GM19328 (cell line): Measurements from ENCODE around the gene KIAA0930.

Source experiments
- ATAC-seq: cut with Tn5 transposase; IDR thresholded peaks from one replicate; pipeline ENCODE4 v1.9.1; 2021; ENCODE audit warnings: mild to moderate bottlenecking, moderate library complexity; ENCODE audit not compliant: unreplicated experiment

KIAA0930 gene

GRCh38 chr22:45154383-45154782, 86.3 kb downstream of the KIAA0930 start:
- ATAC-seq = no peak

DNA sequence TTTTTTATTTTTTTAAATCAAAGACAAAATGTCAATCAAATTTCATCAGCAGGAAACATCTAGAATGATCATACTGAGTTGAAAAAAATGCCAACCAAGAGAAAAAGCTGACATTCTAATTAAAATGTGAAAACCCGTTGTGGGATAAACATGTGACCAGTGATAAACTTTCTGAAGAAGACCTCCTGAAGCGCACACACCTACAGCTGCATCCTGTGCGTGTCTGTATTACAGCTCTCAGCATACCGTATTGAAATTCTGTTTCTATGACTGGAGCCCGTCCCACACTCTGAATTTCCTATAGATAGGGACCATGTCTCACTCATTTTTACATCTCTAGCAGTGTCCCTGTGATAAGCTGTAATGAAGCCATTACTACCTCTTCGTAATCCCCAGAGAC, 89.2 kb downstream of the KIAA0930 start:
- ATAC-seq = no peak

DNA sequence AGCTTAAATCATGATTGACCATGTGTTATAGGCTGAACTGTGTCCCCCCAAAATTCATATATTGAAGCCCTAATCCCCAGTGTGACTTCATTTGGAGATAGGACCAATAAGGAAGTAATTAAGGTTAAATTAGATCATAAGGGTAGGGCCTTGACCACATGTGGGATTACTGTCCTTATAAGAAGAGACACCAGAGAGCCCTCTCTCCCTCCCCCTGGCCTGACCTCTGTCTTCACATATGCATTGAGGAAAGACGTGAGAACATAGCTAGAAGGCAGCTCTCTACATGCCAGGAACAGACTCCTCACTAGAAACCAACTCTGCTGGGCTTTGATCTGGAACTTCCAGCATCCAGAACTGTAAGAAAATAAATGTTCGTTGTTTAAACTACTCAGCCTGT, 90.6 kb downstream of the KIAA0930 start:
- no peak for ATAC-seq

DNA sequence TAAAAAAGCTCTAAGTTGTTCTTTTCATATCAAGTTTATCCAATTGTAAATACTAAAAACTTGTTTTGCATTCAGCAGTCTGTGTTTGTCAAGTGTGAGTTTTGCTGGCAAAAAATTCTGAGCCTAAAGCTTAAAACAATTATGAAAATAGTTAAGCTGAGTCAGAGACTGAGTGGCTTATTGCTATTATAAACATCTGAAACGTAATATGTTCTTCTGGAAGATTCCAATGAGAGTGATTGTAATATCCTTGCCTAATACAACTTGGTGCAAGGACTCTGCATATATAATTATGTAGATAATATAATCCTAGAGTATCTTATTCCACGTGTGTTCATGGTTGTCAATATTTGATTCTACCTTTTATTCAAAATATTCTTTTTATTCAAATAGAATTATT, 91.0 kb downstream of the KIAA0930 start:
- ATAC-seq = no peak

- ATAC-seq = no peak
Observed at GRCh38 chr22:45144916-45145315, 95.8 kb downstream of the KIAA0930 start.

DNA sequence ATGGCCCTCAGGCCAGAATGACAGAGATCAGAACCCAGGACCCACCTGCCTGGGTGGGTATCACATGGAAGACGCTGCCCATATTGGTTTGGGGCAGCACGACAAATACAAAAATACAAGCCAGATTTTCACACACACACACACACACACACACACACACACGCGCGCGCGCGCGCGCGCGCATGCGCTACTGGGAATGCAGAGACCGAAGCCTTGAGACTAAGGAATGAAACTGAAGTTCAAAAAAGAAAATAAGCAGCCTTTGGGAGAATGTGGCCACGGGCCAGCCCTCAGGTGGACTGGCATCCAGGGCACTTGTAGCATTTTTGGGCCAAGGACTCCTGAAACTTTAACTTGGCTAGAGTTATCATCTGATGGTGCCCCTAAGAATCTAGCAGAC, 98.3 kb downstream of the KIAA0930 start:
- no peak for ATAC-seq
